Measurements from ENCODE around the gene TMEM63C. TPM values are rescaled to one million over a fixed set of nuclear protein-coding genes. Genes with fewer than 3 reads are reported as not detected.

Gene TMEM63C
- total RNA-seq, 2 experiments from 2014 or later = 0.79 to 6.6 TPM

GRCh38 chr14:77219591-77219990, 38.0 kb downstream of the TMEM63C start:
- BruUV-seq (replicated peaks) = no TSS peak
- ChIA-PET POLR2A (interaction anchor here (0.7 kb wide), 1 partner anchor 10 kb away, joined by 6 read pairs; no protein-coding TSS in a partner anchor), CTCF (ENCODE audit: unreplicated experiment) (no interaction called here)
- Histone ChIP-seq H3K4me2 (ENCODE audit: low read length) (no peak overlapping the region), H3K4me3 (ENCODE audit: low read depth, low read length, poor library complexity, severe bottlenecking) (no peak overlapping the region), H3K36me3 (ENCODE audit: insufficient read depth, low read length) (no peaks in the 10 kb centered on the region), H4K20me1 (ENCODE audit: insufficient read depth, low read length) (no peaks in the 10 kb centered on the region), H3K79me2 (ENCODE audit: insufficient read depth, low read depth, low read length) (no peaks in the 10 kb centered on the region), H3K9me3 (ENCODE audit: low read length) (no peaks in the 10 kb centered on the region), H3K27ac (ENCODE audit: low read depth, low read length, poor library complexity, severe bottlenecking) (no peak overlapping the region), H3K9me2 (ENCODE audit: insufficient read depth, low read length) (no peaks in the 10 kb centered on the region), H3K4me1 (ENCODE audit: insufficient read depth, low read length, poor library complexity, severe bottlenecking) (no peaks in the 10 kb centered on the region), H2AFZ (ENCODE audit: low read length) (no peak overlapping the region)
- intact Hi-C loops (cut with micrococcal nuclease; ENCODE audit: unreplicated experiment) = no loop called here
- no peak for TF ChIP-seq EZH2phosphoT487 (IDR thresholded peaks at IDR 0.05; ENCODE audit: borderline replicate concordance, low read depth, low read length)
- no peak for TF ChIP-seq CTCF (conservative IDR thresholded peaks at IDR 0.05; ENCODE audit: low read length)
- DNase-seq (ENCODE audit: low spot score) = no peak

GRCh38 chr14:77220246-77221017, 38.8 kb downstream of the TMEM63C start:
- Histone ChIP-seq H3K36me3 (ENCODE audit: insufficient read depth, low read length) (no peaks in the 10 kb centered on the region), H4K20me1 (ENCODE audit: insufficient read depth, low read length) (no peaks in the 10 kb centered on the region), H3K9me2 (ENCODE audit: insufficient read depth, low read length) (no peaks in the 10 kb centered on the region), H3K9me3 (ENCODE audit: low read length) (no peaks in the 10 kb centered on the region), H3K4me1 (ENCODE audit: insufficient read depth, low read length, poor library complexity, severe bottlenecking) (no peaks in the 10 kb centered on the region), H3K4me3 (ENCODE audit: low read depth, low read length, poor library complexity, severe bottlenecking) (no peak overlapping the region), H3K4me2 (ENCODE audit: low read length) (no peak overlapping the region), H2AFZ (ENCODE audit: low read length) (no peak overlapping the region), H3K79me2 (ENCODE audit: insufficient read depth, low read depth, low read length) (no peaks in the 10 kb centered on the region), H3K27ac (ENCODE audit: low read depth, low read length, poor library complexity, severe bottlenecking) (no peak overlapping the region)
- intact Hi-C loops (cut with micrococcal nuclease; ENCODE audit: unreplicated experiment) = no loop called here
- peak; percentile 7 for DNase-seq (ENCODE audit: low spot score)
- BruUV-seq (replicated peaks) = no TSS peak
- POLR2A ChIA-PET = no interaction called here
- CTCF ChIA-PET (ENCODE audit: unreplicated experiment) = interaction anchor here (0.6 kb wide), 1 partner anchor 15 kb away, joined by 5 read pairs; no protein-coding TSS in a partner anchor
- TF ChIP-seq CTCF (conservative IDR thresholded peaks at IDR 0.05; ENCODE audit: low read length) (no peak), EZH2phosphoT487 (IDR thresholded peaks at IDR 0.05; ENCODE audit: borderline replicate concordance, low read depth, low read length) (no peak)

DNA sequence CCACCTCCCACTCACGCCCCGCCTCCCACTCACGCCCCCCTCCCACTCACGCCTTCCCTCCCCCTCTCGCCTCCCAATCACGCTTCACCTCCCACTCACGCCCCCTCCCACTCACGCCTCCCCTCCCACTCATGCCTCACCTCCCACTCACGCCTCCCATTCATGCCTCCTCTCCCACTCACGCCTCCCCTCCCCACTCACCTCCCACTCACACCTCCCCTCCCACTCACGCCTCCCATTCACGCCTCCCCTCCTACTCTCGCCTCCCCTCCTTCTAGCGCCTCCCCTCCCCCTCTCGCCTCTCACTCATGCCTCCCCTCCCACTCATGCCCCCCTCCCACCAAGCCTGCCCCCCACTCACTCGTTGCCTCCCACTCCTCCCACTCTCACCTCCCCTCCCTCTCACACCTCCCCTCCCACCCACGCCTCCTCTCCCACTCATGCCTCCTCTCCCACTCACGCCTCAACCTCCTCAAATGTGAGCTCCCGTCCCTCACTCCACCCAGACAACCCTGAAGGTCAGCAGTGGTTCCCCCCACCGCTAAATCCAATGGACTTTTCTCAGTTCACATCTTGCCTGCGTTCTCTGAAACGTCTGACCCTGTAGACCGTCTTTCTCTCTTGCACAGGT, 39.8 kb downstream of the TMEM63C start:
- no peaks in the 10 kb centered on the region for H3K9me3 ChIP-seq (ENCODE audit: low read length)
- H3K4me3 ChIP-seq (ENCODE audit: low read depth, low read length, poor library complexity, severe bottlenecking) = no peak overlapping the region
- no peak overlapping the region for H3K4me2 ChIP-seq (ENCODE audit: low read length)
- TF ChIP-seq CTCF (conservative IDR thresholded peaks at IDR 0.05; ENCODE audit: low read length) (no peak), EZH2phosphoT487 (IDR thresholded peaks at IDR 0.05; ENCODE audit: borderline replicate concordance, low read depth, low read length) (no peak)
- no TSS peak for BruUV-seq (replicated peaks)
- H3K9me2 ChIP-seq (ENCODE audit: insufficient read depth, low read length) = no peaks in the 10 kb centered on the region
- no peak for DNase-seq (ENCODE audit: low spot score)
- H3K27ac ChIP-seq (ENCODE audit: low read depth, low read length, poor library complexity, severe bottlenecking) = no peak overlapping the region
- no peak overlapping the region for H2AFZ ChIP-seq (ENCODE audit: low read length)
- no peaks in the 10 kb centered on the region for H3K79me2 ChIP-seq (ENCODE audit: insufficient read depth, low read depth, low read length)
- H3K36me3 ChIP-seq (ENCODE audit: insufficient read depth, low read length) = no peaks in the 10 kb centered on the region
- intact Hi-C loops (cut with micrococcal nuclease; ENCODE audit: unreplicated experiment) = no loop called here
- no peaks in the 10 kb centered on the region for H4K20me1 ChIP-seq (ENCODE audit: insufficient read depth, low read length)
- CTCF ChIA-PET (ENCODE audit: unreplicated experiment) = interaction anchor here (0.6 kb wide), 1 partner anchor 21 kb away, joined by 3 read pairs; no protein-coding TSS in a partner anchor
- no peaks in the 10 kb centered on the region for H3K4me1 ChIP-seq (ENCODE audit: insufficient read depth, low read length, poor library complexity, severe bottlenecking)
- POLR2A ChIA-PET = interaction anchor here (0.6 kb wide), 1 partner anchor 812 kb away, joined by 6 read pairs; no protein-coding TSS in a partner anchor

Data from OCI-LY7 (cell line).